ENCODE measurements around the gene ZCCHC8.

Gene ZCCHC8

DNA sequence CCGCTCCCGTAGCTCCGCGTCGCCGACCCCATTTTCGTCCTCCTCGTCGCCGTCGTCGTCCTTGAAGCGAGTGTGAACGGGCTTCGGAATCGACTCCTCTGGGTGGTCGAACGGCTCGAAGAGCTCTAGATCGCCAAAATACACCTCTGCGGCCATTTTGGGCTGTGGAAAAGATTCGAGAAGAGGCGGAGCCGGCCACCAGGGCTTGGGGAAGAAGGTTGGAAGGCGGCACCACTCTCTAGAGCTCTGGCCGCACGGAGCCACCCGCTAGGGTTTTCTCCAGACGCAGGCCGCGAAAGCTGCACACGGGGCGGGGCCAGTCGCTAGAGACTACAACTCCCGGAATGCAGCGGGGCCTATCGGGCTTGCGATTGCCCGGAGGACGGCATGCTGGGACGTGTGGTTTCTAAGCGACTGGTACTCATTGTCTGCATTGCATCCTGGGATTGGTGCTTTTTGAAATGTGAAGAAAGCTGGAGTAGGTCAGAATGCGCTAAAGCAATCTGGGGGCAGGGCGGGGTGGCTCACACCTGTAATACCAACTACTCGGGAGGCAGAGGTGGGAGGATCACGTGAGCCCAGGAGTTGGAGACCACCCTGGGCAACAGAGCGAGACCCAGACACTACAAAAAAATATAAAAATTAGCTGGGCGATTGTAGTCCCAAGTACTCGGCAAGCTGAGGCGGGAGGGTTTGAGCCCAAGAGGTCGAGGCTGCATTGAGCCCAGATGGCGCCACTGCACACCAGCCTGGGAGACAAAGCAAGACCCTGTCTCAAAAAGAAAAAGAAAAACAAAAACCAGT lies at the start of gene ZCCHC8:
Gene ZCCHC8 (minus strand): TSS at position 248 of the 804 bp plus-strand sequence. CDS start 92 bp downstream, at position 156.
- H3K36me3 ChIP-seq (ENCODE audit: control insufficient read depth, low read length), result peaks cover 67% of the 10 kb centered on the region
- H3K27me3 ChIP-seq (ENCODE audit: control insufficient read depth, low read length), result no peaks in the 10 kb centered on the region
- no peaks in the 10 kb centered on the region for H4K20me1 ChIP-seq (ENCODE audit: control insufficient read depth, insufficient read depth, low read depth, low read length)
- H3K9me2 ChIP-seq (replicated peaks; ENCODE audit: control insufficient read depth, low read length), result no peaks in the 10 kb centered on the region
- H3K27ac ChIP-seq (ENCODE audit: low read depth, low read length), result peak within 1 kb of the TSS; percentile 81
- peaks cover 48% of the 10 kb centered on the region for H3K79me2 ChIP-seq (ENCODE audit: control insufficient read depth, low read length)
- no peaks in the 10 kb centered on the region for H3K9me3 ChIP-seq (ENCODE audit: control insufficient read depth, insufficient read depth, low read length)
- peaks cover 55% of the 10 kb centered on the region for H3K4me1 ChIP-seq (ENCODE audit: control insufficient read depth, low read length)
- TF ChIP-seq, protein P1, sequence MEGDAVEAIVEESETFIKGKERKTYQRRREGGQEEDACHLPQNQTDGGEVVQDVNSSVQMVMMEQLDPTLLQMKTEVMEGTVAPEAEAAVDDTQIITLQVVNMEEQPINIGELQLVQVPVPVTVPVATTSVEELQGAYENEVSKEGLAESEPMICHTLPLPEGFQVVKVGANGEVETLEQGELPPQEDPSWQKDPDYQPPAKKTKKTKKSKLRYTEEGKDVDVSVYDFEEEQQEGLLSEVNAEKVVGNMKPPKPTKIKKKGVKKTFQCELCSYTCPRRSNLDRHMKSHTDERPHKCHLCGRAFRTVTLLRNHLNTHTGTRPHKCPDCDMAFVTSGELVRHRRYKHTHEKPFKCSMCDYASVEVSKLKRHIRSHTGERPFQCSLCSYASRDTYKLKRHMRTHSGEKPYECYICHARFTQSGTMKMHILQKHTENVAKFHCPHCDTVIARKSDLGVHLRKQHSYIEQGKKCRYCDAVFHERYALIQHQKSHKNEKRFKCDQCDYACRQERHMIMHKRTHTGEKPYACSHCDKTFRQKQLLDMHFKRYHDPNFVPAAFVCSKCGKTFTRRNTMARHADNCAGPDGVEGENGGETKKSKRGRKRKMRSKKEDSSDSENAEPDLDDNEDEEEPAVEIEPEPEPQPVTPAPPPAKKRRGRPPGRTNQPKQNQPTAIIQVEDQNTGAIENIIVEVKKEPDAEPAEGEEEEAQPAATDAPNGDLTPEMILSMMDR (IDR thresholded peaks at IDR 0.05; ENCODE audit: low read depth, low read length, poor library complexity, severe bottlenecking), result peak; percentile 63
- TF ChIP-seq EZH2phosphoT487 (IDR thresholded peaks at IDR 0.05; ENCODE audit: borderline replicate concordance, low read length), result no peak
- peak within 1 kb of the TSS; percentile 57 for H3K4me2 ChIP-seq (ENCODE audit: low read length)
- peak within 1 kb of the TSS; percentile 95 for H3K4me3 ChIP-seq (ENCODE audit: low read length)
- H3F3A ChIP-seq (ENCODE audit: control insufficient read depth, insufficient read depth), result peaks cover 44% of the 10 kb centered on the region

DNA sequence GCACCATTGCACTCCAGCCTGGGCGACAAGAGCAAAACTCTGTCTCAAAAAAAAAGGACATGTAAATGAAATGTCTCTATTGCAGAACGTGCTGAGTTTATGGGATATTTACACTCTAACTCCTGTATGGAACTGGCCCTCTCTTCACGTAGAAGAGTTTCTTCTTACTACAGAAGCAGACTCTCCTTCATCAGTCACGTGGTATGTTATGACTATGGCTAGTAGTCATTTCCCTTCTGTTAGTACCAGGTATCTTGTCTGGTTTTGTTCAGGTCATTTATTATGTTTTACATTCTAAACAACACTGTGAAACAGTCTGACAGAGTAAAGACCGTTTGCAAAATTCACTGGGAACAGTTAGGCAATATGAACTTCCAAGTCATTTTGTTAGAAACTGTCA lies 46.6 kb upstream of the ZCCHC8 start:
- Histone ChIP-seq H3K79me2 (ENCODE audit: control insufficient read depth, low read length) (peaks cover 13% of the 10 kb centered on the region), H3K4me1 (ENCODE audit: control insufficient read depth, low read length) (peaks cover 20% of the 10 kb centered on the region), H3F3A (ENCODE audit: control insufficient read depth, insufficient read depth) (peaks cover 8% of the 10 kb centered on the region; the same call in 1 of the 2 replicates), H3K4me2 (ENCODE audit: low read length) (no peak overlapping the region), H3K9me3 (ENCODE audit: control insufficient read depth, insufficient read depth, low read length) (no peaks in the 10 kb centered on the region), H3K27me3 (ENCODE audit: control insufficient read depth, low read length) (no peaks in the 10 kb centered on the region), H4K20me1 (ENCODE audit: control insufficient read depth, insufficient read depth, low read depth, low read length) (no peaks in the 10 kb centered on the region), H3K4me3 (ENCODE audit: low read length) (no peak overlapping the region), H3K9me2 (replicated peaks; ENCODE audit: control insufficient read depth, low read length) (no peaks in the 10 kb centered on the region), H3K36me3 (ENCODE audit: control insufficient read depth, low read length) (peaks cover 87% of the 10 kb centered on the region), H3K27ac (ENCODE audit: low read depth, low read length) (no peak overlapping the region)
- TF ChIP-seq EZH2phosphoT487 (IDR thresholded peaks at IDR 0.05; ENCODE audit: borderline replicate concordance, low read length), result no peak
- TF ChIP-seq, protein P1 (IDR thresholded peaks at IDR 0.05; ENCODE audit: low read depth, low read length, poor library complexity, severe bottlenecking), result no peak

DNA sequence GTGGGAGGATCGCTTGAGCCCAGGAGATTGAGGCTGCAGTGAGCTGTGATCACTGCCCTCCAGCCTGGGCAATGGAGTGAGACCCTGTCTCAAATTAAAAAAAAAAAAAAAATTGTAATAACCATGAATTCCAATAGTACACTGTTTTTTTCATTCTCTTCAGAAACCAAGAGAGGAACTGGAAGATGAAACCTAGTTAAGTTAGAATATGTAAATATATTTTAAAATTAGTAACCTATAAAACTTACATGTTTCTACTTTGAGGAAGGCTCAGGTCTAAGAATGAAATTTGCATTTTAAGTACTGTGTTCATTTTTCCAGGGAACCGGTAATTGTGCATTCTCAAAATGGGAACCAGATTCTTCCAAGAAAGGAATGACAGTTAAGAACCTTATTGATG lies 45.1 kb upstream of the ZCCHC8 start:
- Histone ChIP-seq H3K4me1 (ENCODE audit: control insufficient read depth, low read length) (peaks cover 20% of the 10 kb centered on the region), H3K79me2 (ENCODE audit: control insufficient read depth, low read length) (peaks cover 13% of the 10 kb centered on the region), H3K9me3 (ENCODE audit: control insufficient read depth, insufficient read depth, low read length) (no peaks in the 10 kb centered on the region), H3K4me2 (ENCODE audit: low read length) (peak overlapping the region; percentile 42), H3K27ac (ENCODE audit: low read depth, low read length) (no peak overlapping the region), H3K4me3 (ENCODE audit: low read length) (peak overlapping the region; percentile 24; the same call in 1 of the 2 replicates), H3K9me2 (replicated peaks; ENCODE audit: control insufficient read depth, low read length) (no peaks in the 10 kb centered on the region), H4K20me1 (ENCODE audit: control insufficient read depth, insufficient read depth, low read depth, low read length) (no peaks in the 10 kb centered on the region), H3F3A (ENCODE audit: control insufficient read depth, insufficient read depth) (peaks cover 8% of the 10 kb centered on the region; the same call in 1 of the 2 replicates), H3K27me3 (ENCODE audit: control insufficient read depth, low read length) (no peaks in the 10 kb centered on the region), H3K36me3 (ENCODE audit: control insufficient read depth, low read length) (peaks cover 82% of the 10 kb centered on the region)
- TF ChIP-seq, protein P1 (IDR thresholded peaks at IDR 0.05; ENCODE audit: low read depth, low read length, poor library complexity, severe bottlenecking), result no peak
- TF ChIP-seq EZH2phosphoT487 (IDR thresholded peaks at IDR 0.05; ENCODE audit: borderline replicate concordance, low read length), result no peak

Data from DOHH2 (cell line).